PFSK-1 (cell line): Measurements from ENCODE around the gene MEA1.

Source experiments
- FOXP2 ChIP-seq: optimal IDR thresholded peaks from 2 replicates; pipeline ENCODE3; 2011; ENCODE audit warnings: borderline replicate concordance, control low read depth, inconsistent platforms; ENCODE audit not compliant: insufficient read depth; ENCODE audit errors: extremely low read length, extremely low read depth
- POLR2AphosphoS5 ChIP-seq: IDR thresholded peaks from 2 replicates; pipeline ENCODE4 v1.6.1; 2012; ENCODE audit warnings: low read depth, mild to moderate bottlenecking, control low read depth, low read length, moderate library complexity
- REST ChIP-seq, 2 experiments: IDR thresholded peaks; 2 replicates each; pipeline versions ENCODE4 v1.6.1 to v1.8.0; 2011 to 2012; ENCODE audit warnings: low read depth in 2 of 2, low read length in 2 of 2, control low read depth in 1 of 2, inconsistent platforms in 1 of 2, mild to moderate bottlenecking in 1 of 2, moderate library complexity in 1 of 2; ENCODE audit not compliant: insufficient read depth in 1 of 2
- SIN3A ChIP-seq: IDR thresholded peaks from 2 replicates; pipeline ENCODE4 v1.6.1; 2012; ENCODE audit warnings: mild to moderate bottlenecking, low read length, moderate library complexity, borderline replicate concordance; ENCODE audit not compliant: insufficient read depth
- TAF1 ChIP-seq: IDR thresholded peaks from 2 replicates; pipeline ENCODE4 v1.6.1; 2012; ENCODE audit warnings: low read length, control low read depth, borderline replicate concordance; ENCODE audit not compliant: insufficient read depth

Gene MEA1

GRCh38 chr6:43047998-43048397 lies 34.3 kb upstream of the MEA1 start:
- TF ChIP-seq TAF1 (no peak), POLR2AphosphoS5 (no peak), FOXP2 (no peak), SIN3A (no peak), REST (IDR thresholded peaks at IDR 0.05; ENCODE audit: insufficient read depth in 1 of 2, low read depth in 2 of 2, low read length in 2 of 2) (no peak)

GRCh38 chr6:43045371-43045930 lies 31.7 kb upstream of the MEA1 start:
- TF ChIP-seq TAF1 (no peak), POLR2AphosphoS5 (no peak), SIN3A (no peak), REST (IDR thresholded peaks at IDR 0.05; ENCODE audit: insufficient read depth in 1 of 2, low read depth in 2 of 2, low read length in 2 of 2) (no peak), FOXP2 (no peak)

GRCh38 chr6:43043310-43043709 lies 29.6 kb upstream of the MEA1 start:
- no peak for TF ChIP-seq FOXP2
- TF ChIP-seq SIN3A = no peak
- no peak for TF ChIP-seq POLR2AphosphoS5
- TF ChIP-seq REST (IDR thresholded peaks at IDR 0.05; ENCODE audit: insufficient read depth in 1 of 2, low read depth in 2 of 2, low read length in 2 of 2) = no peak
- no peak for TF ChIP-seq TAF1

- TF ChIP-seq REST (IDR thresholded peaks at IDR 0.05; ENCODE audit: insufficient read depth in 1 of 2, low read depth in 2 of 2, low read length in 2 of 2) (no peak), TAF1 (no peak), POLR2AphosphoS5 (no peak), FOXP2 (no peak), SIN3A (no peak)
Measured at GRCh38 chr6:43040542-43041257, 27.0 kb upstream of the MEA1 start.
